ENCODE measurements around the gene CAGE1. TPM values are rescaled to one million over a fixed set of nuclear protein-coding genes. Genes with fewer than 3 reads are reported as not detected.

The CAGE1 gene
- total and polyA plus RNA-seq, 2 donors (not counting 3 experiments of a cell fraction or from before 2014, with no cell fraction given) = not detected

DNA sequence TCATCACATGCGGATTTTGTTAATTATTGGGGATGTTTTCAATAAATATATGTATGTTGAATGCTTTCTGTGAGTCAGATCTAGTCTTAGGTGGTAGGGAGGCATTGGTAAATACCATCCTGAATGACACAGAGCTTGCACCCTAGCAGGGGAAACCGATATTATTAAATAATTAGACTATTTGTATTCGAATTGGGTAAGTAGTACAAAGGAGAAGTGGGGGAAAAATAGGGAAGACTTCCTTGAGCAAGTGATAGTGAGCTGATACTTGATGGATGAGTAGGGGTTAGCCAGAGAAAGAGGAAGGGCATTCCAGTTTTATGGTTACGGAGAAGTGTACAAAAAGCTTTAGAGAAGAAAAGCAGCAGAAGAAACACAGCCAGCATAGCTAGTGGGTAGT is 1.6 kb upstream of the CAGE1 start:
- Histone ChIP-seq H3K27ac (ENCODE audit: insufficient read depth, low read depth, low read length) (no peak overlapping the region), H3K9ac (replicated peaks; ENCODE audit: extremely low read depth, insufficient read depth, low read length) (no peak overlapping the region), H3K4me3 (replicated peaks in 1 of 3; ENCODE audit: insufficient read depth in 1 of 3, low read depth in 1 of 3, low read length in 3 of 3) (peak overlapping the region in 1 of 3 experiments; percentile 30), H3K9me3 (replicated peaks; ENCODE audit: control insufficient read depth, insufficient read depth, low read length) (no peaks in the 10 kb centered on the region), H2AFZ (ENCODE audit: low read depth, low read length) (no peak overlapping the region), H3K9me1 (replicated peaks; ENCODE audit: control insufficient read depth, extremely low read depth, insufficient read depth, low read length) (no peaks in the 10 kb centered on the region), H3K79me2 (ENCODE audit: control insufficient read depth, insufficient read depth, low read length) (peaks cover 35% of the 10 kb centered on the region), H3K4me2 (ENCODE audit: insufficient read depth, low read length) (peak overlapping the region; percentile 87), H4K20me1 (replicated peaks; ENCODE audit: control insufficient read depth, extremely low read depth, insufficient read depth, low read length) (no peaks in the 10 kb centered on the region), H3K4me1 (ENCODE audit: control insufficient read depth, extremely low read depth, insufficient read depth, low read length) (peaks cover 13% of the 10 kb centered on the region), H3K27me3 (ENCODE audit: control insufficient read depth in 2 of 2, insufficient read depth in 2 of 2, low read length in 2 of 2) (no peaks in the 10 kb centered on the region), H3K36me3 (ENCODE audit: control insufficient read depth in 2 of 2, extremely low read depth in 1 of 2, insufficient read depth in 2 of 2, low read length in 2 of 2) (peaks cover 0 to 8% of the 10 kb centered on the region in 2 experiments)
- intact Hi-C loops (cut with micrococcal nuclease) (loop anchor here (10.0 kb wide), 1 partner anchor 674 kb away; the partner anchor contains the start of gene BLOC1S5), dilution Hi-C loops (cut with MboI; ENCODE audit: extremely low pct_ligation_motif_present, low sequenced_read_pairs) (no loop called here)
- ChIA-PET CTCF (interaction anchor here (0.6 to 1.5 kb wide), 3 partner anchors 22 to 716 kb away, joined by 3 to 9 read pairs (median 3); partner anchors contain the start of gene SSR1), POLR2A (no interaction called here)
- FAIRE-seq (no peak), DNase-seq (ENCODE audit: low read depth, low spot score) (no peak)
- no peak for TF ChIP-seq MYC (IDR thresholded peaks at IDR 0.05; ENCODE audit: low read depth, low read length)
- TF ChIP-seq FOS (IDR thresholded peaks at IDR 0.05; ENCODE audit: borderline replicate concordance, insufficient read depth, low read length) = no peak
- no peak for TF ChIP-seq POLR2AphosphoS5 (IDR thresholded peaks at IDR 0.05; ENCODE audit: insufficient read depth, low read depth, low read length)
- TF ChIP-seq, protein P1, sequence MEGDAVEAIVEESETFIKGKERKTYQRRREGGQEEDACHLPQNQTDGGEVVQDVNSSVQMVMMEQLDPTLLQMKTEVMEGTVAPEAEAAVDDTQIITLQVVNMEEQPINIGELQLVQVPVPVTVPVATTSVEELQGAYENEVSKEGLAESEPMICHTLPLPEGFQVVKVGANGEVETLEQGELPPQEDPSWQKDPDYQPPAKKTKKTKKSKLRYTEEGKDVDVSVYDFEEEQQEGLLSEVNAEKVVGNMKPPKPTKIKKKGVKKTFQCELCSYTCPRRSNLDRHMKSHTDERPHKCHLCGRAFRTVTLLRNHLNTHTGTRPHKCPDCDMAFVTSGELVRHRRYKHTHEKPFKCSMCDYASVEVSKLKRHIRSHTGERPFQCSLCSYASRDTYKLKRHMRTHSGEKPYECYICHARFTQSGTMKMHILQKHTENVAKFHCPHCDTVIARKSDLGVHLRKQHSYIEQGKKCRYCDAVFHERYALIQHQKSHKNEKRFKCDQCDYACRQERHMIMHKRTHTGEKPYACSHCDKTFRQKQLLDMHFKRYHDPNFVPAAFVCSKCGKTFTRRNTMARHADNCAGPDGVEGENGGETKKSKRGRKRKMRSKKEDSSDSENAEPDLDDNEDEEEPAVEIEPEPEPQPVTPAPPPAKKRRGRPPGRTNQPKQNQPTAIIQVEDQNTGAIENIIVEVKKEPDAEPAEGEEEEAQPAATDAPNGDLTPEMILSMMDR (IDR thresholded peaks at IDR 0.05; ENCODE audit: extremely low read depth in 1 of 2, insufficient read depth in 1 of 2, low read depth in 1 of 2, low read length in 2 of 2) = no peak
- TF ChIP-seq JUN (IDR thresholded peaks at IDR 0.05; ENCODE audit: borderline replicate concordance, insufficient read depth, insufficient read length, low read depth) = no peak
- TF ChIP-seq POLR2A (IDR thresholded peaks at IDR 0.05; ENCODE audit: low read depth, low read length) = no peak
- TF ChIP-seq, protein P2, sequence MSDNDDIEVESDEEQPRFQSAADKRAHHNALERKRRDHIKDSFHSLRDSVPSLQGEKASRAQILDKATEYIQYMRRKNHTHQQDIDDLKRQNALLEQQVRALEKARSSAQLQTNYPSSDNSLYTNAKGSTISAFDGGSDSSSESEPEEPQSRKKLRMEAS (IDR thresholded peaks at IDR 0.05; ENCODE audit: insufficient read depth, insufficient read length) = no peak
- TF ChIP-seq GATA2 (IDR thresholded peaks at IDR 0.05; ENCODE audit: insufficient read depth, insufficient read length, low read depth, low read length) = no peak
- no TSS peak for BruUV-seq (replicated peaks)

Data from endothelial cell of umbilical vein (primary cell).